NCI-H2196 treated with DMSO at 0.1 percent for 48 hours (cell line): Measurements from ENCODE around the gene GCA.

ENCODE experiments used
- DNase-seq: peaks from one replicate; lab custom pipeline; 2025; ENCODE audit not compliant: unreplicated experiment; lab: John Stamatoyannopoulos, UW

Gene GCA, protein sequence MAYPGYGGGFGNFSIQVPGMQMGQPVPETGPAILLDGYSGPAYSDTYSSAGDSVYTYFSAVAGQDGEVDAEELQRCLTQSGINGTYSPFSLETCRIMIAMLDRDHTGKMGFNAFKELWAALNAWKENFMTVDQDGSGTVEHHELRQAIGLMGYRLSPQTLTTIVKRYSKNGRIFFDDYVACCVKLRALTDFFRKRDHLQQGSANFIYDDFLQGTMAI

DNA sequence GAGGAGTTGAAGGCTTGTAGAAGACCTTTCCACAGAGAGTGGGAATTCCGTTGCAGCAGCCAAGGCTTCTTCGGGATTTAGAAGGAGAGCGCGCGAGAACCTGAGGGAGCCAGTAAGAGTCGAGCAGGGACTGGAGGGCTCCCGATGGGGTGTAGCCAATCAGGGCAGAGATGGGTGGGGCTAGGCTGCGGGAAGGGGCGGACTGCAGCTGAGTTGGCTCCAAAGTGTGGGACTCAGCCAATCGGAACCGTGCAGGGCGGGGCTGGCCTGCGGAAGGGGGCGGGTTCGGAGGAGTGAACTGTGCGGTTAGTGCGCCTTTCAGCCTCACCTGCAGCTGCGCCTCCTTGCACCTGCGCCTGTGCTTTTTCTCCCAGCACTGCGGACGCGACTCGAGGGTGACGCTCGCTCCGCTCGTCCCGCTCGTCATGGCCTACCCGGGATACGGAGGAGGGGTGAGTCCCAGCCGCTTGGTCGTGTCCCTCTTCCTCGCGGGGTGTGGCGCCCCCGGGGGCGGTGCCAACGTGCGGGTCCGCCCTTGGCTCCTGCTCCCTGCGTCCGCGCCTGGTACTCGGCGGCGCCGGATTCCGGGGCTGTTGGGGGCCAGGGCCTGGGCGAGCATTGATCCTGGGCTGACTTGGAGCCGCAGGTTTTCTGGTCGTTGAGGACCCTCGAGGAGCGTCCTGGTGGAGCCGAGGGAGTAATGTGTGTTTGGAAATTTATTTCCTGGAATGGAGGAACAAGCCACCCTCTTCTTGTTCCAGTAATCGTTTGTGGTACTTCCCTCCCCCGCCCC is at the start of gene GCA:
GCA (plus strand) TSS at position 309 of the 793 bp plus-strand sequence; CDS start at position 426, 117 bp downstream.
- peak; percentile 98 for DNase-seq

DNA sequence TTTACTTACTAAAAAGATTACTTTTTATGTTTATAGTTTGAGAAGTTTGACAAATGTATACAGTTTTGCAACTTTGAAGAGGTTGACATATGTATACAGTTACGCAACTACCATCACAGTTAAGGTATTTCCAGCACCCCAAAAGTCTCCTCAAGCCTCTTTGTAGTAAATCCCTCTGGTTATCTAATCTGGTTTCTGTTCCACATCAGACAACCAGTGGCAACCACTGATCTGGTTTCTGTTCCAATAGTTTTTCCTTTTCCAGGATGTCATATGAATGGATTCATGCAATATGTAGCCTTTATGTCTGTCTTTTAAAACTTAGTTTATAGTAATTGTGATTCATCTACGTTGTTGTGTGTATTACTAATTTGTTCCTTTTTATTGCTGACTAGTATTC is 48.9 kb upstream of the GCA start:
- no peak for DNase-seq

DNA sequence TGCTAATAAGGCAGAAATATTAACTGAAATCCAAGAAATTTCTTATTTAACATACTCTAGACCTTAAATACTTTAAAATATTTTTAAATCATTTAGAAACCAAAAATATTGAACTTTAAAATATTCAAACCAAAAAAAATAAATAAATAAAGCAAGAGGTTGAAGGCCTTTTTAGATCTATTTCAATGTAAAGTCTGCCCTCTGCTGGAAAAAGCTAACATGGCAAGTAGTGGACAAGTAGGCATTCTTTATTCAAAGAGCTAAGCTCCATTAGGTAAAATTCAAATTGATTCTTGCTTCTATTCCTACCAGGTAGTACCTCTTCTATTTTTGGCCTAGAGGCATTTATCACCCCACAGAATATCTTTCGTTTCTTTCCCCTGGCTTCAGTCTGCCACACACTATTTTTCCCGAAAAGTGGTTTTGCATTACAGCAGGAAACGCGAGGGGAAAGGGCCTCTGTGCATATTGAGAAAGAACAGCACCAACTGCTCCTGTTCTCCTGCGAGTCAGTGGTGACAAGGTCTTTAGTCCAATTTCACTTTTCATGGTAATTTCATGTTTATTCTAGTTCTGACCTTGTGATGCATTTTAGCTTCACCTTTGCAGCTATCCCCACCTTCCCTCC is 45.9 kb upstream of the GCA start:
- peak; percentile 19 for DNase-seq

DNA sequence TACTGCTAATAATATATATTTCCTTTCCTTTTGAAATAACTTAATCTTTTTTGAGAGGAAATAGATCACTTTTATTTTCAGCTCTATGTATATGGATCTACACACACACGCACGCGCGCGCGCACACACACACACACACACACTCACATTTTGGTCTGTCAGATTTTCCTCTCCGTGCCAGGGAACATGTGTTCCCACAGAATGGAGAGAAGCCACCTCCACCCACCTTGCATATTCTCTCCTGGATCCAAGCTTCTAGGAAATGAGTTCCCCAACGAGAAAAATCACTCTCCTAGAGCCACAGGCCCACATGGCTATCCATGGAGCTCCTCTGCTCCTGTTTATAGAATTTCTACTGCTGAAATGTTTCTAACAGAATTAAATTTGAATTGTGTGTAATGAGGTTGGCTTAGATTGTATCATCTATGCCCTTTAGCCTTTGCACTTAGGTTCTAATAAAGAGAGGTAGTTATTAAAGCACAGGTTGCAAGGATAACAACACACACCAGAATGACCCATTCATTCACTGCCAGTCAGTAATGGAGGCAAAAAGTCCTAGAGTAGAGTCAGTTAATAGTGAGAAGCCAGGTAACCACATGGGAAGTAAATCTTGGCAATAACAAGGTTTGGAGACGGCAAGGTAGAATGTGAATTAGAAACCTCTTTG is 45.1 kb upstream of the GCA start:
- DNase-seq: no peak

DNA sequence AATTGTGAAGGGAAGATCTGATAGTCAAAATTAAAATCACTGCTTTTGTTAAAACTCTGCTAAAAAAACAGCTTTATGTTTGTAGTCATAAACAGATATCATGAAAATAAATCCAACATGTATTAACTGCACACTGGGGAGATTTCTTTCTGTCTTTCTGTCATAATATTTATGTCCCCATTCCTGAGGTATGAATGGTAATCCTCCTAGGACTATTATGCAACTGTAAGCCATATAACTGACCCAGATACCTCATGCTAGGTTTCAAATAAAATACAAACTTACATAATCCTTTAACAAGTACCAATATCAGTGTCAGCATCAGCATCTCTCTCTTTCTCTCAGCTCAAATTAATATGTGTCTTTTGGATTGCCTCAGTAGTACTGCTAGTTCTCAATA is 43.7 kb upstream of the GCA start:
- no peak for DNase-seq

DNA sequence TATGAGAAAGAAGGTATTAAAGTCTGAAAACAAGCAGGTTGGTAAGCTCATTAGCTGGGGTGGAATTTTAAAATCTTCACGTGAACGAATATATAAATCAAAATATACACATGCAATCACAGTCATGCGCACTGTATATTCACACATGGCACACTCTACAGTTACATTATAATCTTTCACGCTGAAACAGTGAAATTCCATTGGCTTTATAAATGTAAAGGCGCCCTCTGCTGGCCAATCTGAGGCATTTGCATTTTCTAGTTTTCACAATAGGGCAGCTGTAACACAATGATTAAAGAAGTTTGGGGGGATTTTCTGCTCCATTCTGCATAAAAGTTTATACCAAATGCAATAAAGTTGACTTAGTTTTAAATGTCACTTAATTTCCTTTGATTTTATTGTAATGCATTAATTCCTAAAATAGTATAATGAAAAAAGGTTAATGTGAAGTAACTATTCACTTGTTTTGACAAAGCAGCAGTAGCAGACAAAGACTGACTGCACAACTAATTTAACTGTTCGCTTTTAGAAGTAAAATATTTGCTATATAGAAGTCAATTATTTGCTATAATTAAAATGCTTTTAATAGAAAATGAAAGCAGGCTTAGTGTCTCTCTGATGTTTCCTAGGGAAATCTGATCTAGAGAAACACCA is 42.7 kb upstream of the GCA start:
- peak; percentile 48 for DNase-seq

DNA sequence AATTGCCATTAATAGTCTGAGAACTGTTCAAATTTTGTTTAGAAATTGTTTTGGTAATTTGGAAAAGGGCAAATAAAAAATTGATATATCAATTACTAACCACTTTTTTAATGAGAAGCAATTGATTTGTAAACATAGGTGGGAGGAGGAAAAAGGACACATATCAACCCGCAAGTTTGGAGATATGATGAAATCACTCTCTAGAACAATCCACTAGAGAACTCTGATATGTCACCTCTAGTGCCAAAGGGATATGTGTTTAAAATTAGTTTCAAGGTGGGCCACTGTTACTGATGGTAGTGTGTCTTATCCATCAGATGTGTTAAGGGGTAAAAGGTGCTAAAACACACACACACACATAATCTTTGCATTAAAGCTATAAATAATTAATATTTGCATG is 42.1 kb upstream of the GCA start:
- DNase-seq: no peak

DNA sequence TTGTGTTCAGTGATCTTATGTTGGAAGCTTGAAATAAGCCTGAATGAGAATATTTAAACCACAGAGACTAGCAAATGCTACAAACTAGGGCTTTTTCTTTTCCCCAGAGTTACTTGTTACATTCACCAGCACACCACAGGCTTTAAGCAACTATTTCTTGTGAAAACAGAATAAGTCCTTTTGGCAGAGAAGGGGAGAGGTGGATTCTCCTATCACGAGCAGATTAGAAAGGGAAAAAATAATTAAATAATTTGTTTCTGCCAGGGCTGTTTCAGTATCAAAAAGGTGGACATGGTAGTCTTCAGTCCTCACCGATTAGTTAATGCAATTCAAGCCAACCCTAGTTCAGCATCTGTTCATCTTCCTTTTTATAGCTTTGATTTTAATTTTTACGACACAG is 38.0 kb upstream of the GCA start:
- no peak for DNase-seq

DNA sequence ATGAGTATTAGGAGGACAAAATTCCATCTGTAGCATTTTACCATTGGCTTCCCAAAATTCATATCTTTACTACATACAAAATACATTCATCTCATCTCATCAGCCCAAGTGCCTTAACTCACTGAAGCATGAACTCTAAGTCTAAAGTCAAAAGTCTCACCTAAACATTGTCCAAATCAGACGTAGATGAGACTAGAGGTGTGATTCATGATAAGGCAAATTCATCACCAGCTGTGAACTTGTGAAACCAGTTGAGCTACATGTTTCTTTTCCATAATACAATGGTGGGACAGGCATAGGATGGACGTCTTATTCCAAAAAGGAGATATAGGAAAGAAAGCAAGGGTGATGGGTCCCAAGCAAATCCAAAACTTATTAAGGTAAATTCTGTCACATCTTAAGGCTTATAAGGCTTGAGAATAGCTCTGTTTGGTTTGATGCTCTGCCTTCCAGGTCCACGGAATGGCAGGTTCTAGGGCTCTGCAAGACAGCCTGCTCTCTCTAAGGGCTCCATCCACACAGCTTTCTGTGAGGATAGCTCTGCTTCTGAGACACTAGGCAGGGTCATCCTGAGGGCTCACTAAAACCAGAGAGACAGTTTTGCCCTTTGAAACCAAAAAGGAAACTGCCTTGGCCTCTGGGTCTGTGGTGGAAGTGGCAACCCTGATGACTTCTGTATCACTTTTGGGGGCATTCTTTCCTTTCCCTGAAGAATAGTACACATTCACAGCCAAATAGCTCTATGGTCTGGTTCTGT is 35.0 kb upstream of the GCA start:
- no peak for DNase-seq

DNA sequence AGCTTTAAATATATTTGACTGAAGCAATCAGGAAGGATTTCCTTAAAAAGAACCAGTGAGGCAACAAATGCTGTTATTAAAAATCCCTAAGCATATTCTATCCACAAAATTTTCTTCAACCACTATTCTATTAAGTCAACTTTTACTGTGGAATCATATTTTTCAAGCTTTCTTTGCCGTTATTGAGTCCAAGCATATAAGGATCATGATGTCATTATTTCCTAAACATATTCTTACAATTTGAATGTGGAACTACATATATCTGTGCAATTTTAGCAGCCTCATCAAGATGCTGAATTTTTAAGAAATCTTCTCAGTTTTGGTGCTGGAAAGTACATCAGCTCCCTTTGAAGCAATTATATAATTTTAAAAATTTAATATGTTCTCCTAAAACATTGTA is 31.1 kb upstream of the GCA start:
- DNase-seq: no peak

DNA sequence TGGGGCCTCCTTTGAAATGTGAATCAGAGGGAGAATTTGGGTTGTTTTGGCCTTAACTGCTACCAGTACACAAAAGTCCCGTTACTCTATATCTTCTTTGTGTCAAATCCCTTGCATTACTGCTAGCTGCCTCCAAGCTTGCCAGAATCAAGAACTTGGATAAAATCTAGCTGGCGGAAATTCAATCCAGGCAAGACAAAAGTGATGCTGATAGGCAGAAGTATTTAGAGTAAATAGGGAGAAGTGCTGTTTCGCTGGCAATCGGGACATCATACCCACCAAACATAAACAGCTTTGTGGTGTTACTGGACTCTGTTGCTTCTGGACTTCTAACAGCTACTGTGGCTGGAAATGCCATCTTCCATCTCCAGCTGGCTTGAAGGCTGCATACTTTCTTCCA is 28.0 kb upstream of the GCA start:
- DNase-seq: no peak

DNA sequence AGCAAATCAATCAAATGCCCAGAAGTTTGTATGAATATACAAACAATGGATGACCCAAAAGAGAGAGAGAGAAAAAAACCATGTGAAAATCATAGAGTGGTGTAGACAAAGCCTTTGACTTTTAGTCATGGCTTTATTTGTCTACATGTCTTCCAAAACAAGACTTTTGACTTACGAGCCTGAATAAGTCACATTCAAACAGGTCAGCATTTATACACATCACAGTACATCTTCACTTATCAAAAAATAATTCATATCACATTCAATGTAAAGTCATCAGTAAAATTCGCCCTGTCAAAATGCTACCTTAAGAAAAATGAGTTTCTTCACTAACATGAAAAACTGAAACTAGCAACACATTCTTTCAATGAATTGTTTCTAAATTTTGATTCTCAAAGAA is 27.3 kb upstream of the GCA start:
- DNase-seq: no peak

DNA sequence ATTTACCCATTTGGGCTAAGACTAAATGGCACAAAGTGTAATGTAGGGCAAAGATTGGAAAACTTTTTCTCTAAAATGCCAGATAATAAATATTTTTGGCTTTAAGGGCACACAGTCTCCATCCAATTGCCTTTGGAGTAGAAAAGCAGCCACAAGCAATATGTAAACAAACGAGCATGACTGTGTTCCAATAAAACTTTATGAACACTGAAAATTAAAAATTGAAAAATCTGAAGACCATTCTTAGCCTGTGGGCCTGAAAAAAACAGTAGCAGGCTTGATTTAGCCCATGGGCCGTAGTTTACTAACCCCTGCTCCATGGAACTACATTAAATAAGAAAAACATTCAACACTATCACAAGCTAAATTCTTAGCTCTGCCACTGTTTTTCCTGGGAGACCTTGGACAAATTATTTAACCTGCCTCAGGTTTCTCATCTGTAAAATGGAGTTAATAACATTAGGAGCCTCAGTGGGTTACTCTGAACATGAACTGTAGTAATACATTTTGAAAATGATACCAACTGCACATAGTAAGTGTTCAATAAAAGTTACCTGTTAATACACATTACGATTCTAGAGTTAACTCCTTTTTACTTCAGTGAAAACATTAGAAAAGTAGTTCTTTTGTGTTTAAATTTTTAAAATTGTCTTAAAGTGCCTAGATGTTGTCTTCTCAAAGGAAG is 26.7 kb upstream of the GCA start:
- DNase-seq: no peak

DNA sequence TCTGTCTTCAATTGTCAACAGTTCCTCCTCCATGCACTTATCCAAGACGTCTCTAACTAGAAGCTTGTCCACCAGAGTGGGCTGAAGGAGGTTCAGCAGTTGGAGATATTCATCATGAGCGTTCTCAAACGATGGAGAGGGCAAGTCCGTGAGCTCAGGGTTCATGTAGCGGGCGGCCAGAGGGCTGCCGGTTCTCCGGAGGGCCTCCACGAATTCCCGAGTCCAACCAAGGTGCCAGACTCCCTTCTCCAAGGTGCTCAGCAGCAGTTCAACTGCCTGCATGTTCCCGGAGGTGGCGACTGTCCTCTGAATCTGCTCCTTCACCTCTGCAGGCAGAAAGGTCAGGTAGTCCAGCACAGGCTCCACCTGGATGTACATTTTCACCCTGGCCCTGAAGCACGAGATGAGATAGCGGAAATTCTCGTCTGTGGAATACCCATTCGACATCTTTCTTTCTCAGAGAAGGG is 26.0 kb upstream of the GCA start:
- DNase-seq: no peak

DNA sequence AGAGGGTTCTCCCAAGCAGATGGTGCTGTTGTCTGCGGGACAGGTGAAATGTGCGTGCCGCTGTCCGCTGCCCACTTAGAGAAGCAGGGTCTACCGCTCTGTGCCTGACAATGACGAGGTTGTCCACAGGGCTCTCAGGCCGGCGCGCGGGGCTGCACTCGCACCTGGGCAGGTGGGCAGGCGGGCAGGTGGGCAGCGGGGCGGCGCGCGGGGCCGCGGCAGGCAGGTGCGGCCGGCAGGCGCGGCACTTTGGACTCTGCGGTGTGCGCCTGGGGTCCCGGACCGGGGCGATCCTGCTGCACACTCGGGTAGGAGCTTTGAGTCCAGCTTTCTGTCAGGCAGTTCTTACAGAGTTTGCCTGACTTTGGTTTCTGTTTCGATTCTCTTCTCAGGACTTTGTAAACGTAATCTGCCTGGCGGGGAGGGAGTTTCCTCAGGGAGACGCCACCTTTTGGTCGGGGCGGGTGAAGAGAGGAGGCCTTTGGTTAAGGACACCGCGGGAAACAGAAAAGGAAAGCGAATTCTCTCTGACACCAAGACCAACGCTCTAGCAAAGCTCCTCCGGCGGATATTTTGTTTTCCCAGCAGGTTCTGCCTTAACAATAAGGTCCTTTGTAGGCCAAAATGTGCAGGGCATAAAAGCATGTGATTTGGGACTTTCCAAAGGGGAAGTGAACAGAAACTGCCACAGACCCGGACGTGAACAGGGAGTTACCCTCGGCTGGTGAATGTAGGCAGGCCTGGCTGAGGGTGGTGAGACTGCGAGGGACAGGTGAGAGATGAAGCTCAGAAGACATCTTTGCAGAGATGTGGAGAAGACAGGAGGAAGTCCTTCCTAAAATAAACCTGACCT is 25.4 kb upstream of the GCA start, which contains the start of gene IFIH1:
IFIH1 (minus strand) TSS at position 357 of the 853 bp plus-strand sequence. CDS start 377 bp downstream, outside the sequence.
- peak; percentile 86 for DNase-seq

DNA sequence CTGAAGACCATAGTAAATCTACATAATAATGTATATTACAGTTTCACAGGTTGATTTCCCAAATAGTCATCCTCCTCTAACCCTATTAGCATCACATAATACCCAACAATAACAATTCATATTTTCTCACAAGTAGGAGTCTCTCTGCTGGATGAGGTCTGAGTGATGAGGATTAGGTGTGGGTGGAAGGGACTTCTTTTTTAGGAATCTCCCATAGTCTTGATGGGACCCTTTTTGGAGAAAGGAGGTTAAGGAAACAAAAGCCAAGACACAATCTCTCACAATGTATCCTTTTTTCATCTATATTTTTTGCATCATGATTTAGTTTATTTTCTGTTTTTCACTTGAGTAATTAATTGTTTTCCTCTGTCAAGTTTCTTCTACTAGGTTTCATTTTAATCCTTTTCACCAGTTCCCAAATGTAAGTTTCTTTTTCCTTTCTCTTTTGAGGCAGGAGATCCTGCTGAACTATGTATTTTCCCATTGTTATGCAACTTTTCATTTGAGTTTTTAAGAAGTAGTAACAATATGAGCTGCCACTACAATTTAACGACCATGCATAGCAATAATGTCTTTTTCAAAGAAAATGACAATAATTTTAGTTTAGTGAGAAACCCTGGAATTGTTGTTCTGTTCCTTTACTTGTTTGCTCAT is 22.9 kb upstream of the GCA start:
- DNase-seq: no peak

DNA sequence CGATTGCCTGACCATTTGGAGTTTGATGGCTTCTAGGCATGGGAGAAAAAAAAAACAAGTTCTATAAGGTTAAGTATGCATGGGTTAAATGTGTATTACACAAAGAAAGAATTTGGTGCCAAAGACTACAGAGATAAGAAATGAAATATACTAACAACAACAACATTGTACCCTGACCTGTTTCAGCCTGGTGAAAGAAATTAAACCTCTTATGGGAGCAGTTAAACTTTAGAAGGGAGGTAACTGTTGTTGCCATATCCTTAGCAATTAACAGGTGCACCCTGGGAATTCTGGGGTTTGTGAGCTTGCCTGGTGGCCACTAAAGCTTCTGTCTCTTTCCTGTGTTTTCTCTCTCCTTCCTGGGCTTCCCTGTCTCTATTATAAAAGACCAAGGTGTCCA is 19.0 kb upstream of the GCA start:
- DNase-seq: no peak

DNA sequence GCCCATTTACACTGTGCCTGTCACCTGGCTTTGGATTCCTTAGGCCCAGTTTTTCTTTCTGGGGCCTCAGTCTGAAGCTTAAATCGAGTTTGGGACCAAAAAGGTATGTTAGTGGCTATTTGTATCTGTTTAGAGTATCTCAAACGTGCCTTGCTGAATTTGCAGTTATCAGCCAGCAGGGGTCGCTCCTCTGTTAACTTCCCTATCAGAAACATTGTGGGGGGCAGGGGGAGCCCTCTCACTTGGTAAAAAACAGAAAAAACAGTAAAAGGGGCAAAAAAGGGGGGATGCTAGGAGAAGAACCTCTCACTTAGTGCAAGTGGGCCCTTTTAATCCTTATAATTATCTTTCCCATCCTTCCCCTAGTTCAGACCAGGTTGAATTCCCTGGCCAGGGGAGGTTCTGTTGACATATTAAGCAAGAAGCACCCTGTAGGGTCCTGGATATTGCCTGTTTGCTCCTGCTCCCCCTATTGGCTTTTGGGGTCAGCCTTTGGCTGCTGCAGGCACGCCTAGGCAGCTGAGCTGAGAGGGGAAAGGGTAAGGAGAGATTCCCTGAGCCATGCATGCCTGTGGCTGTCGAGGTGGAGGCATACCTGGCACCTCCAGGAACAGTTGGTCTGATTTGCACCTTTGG is 16.7 kb upstream of the GCA start:
- DNase-seq: no peak
